GM21737 (cell line): ENCODE results near the gene VWA2.

Source experiments
- ATAC-seq: cut with Tn5 transposase; IDR thresholded peaks from one replicate; pipeline ENCODE4 v1.9.1; 2021; ENCODE audit warnings: mild to moderate bottlenecking, moderate library complexity; ENCODE audit not compliant: unreplicated experiment

VWA2 gene, protein sequence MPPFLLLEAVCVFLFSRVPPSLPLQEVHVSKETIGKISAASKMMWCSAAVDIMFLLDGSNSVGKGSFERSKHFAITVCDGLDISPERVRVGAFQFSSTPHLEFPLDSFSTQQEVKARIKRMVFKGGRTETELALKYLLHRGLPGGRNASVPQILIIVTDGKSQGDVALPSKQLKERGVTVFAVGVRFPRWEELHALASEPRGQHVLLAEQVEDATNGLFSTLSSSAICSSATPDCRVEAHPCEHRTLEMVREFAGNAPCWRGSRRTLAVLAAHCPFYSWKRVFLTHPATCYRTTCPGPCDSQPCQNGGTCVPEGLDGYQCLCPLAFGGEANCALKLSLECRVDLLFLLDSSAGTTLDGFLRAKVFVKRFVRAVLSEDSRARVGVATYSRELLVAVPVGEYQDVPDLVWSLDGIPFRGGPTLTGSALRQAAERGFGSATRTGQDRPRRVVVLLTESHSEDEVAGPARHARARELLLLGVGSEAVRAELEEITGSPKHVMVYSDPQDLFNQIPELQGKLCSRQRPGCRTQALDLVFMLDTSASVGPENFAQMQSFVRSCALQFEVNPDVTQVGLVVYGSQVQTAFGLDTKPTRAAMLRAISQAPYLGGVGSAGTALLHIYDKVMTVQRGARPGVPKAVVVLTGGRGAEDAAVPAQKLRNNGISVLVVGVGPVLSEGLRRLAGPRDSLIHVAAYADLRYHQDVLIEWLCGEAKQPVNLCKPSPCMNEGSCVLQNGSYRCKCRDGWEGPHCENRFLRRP

DNA sequence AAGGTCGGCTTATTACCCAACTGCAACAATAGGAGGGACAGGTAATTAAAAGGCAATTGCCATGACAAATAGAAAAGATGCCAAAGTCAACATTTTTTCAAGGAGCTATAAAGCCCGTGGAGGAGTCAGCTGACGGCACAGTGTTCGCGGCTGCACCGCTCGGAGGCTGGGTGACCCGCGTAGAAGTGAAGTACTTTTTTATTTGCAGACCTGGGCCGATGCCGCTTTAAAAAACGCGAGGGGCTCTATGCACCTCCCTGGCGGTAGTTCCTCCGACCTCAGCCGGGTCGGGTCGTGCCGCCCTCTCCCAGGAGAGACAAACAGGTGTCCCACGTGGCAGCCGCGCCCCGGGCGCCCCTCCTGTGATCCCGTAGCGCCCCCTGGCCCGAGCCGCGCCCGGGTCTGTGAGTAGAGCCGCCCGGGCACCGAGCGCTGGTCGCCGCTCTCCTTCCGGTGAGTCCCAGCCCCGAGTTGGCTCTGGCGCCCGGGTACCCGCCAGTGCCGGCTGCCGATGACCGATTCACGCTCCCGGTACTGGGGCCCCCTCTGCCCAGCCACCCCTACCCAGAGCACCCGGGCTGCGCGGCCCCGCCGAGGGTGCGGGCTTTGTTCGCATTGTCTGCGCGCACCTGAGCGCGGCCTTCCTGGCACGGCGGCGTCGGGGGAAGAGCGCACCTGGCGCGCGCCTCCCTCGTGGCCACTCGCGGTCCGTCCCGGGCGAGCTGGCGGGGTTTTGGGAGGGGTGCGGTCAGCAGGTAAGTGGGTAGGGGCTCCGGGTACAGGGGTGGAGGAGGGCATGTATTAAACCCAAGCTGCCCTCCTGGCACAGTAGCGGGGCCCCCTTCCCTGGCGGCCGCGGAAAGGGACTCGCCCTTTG, at the start of gene VWA2:
Gene VWA2, plus strand, starts transcription at position 138 of the 877 bp plus-strand sequence. CDS start 9,460 bp downstream, outside the sequence.
- ATAC-seq: no peak

GRCh38 chr10:114189700-114190099, 49.4 kb upstream of the VWA2 start:
- ATAC-seq: no peak

DNA sequence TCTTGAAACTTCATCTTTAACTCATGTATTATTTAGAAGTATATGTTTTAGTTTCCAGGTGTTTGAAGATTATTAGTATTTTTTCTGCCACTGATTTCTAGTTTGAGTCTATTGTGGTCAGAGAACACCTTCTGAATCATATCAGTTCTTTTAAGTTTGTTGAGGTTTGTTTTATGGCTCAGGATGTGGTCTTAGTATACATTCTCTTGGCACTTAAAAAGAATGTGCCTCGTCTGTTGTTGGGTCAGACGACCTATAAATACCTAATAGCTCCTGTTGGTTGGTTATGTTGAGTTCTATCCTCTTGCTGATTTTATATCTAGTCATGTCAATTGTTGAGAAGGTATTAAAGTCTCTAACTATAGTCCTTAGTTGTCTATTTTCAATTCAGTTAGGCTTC, 44.0 kb upstream of the VWA2 start:
- peak; percentile 82 for ATAC-seq

GRCh38 chr10:114199239-114199638, 39.8 kb upstream of the VWA2 start:
- ATAC-seq: no peak

- no peak for ATAC-seq
These were observed 36.2 kb upstream of the VWA2 start for GRCh38 chr10:114202812-114203211.

- no peak for ATAC-seq
These were observed 32.2 kb upstream of the VWA2 start for GRCh38 chr10:114206902-114207301.

- ATAC-seq: no peak
These were observed 31.7 kb upstream of the VWA2 start for GRCh38 chr10:114207349-114207748.

DNA sequence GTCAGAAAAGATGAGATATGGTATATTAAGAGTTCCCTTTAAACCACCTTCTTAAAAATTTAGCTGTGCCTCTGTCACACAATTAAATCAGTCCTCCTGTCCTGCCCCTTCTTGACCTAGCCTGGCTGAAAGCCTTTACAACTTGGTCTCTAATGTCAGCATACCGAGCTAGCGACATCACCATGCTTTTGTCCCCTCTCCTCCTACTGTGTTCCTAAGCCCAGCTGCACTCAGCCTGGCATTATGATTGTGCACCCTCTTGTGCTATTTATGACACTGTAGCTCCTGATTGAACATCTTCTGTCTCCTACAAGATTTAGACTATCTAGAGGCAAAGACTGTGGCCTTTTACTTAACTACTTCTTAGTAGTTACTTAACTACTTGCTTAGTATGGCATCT, 30.7 kb upstream of the VWA2 start:
- no peak for ATAC-seq

- ATAC-seq: no peak
These were observed 26.9 kb upstream of the VWA2 start for GRCh38 chr10:114212153-114212552.

DNA sequence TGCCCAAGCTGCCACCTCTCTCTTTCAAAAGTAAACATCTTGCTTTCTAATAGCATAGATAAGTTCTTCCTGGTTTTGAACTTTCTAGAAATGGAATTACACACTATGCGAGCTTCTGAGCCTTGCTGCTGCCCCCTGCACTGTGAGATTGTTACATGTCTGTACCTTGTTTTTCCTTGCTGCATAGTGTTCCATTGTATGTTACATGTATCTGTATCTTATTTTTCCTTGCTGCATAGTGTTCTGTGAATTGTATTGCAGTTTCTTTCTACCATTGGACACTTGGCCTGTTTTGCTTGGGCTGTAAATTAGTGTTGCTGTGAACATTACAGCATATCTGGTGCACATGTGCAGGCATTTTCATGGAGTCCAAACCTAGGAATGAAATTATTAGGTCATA, 24.0 kb upstream of the VWA2 start:
- no peak for ATAC-seq

- ATAC-seq: no peak
These were observed 18.8 kb upstream of the VWA2 start for GRCh38 chr10:114220281-114220680.

DNA sequence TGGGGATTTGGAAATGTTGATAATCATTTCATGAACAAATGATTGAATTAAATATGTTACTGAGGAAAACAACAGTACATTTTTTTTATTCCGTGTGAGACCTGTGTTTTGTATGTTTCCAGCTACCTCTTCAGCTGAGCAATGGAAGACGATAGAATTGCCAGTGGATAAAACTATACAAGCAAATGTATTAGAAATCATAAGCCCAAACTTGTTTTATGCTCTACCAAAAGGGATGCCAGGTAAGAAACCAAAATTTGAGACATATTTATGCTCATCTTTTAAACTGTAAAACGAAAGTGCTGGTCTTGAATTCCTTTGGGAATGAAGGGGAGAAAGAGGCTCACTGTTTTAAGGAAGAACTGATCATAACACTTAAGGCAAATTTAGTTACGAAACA, 17.8 kb upstream of the VWA2 start:
- ATAC-seq: no peak

DNA sequence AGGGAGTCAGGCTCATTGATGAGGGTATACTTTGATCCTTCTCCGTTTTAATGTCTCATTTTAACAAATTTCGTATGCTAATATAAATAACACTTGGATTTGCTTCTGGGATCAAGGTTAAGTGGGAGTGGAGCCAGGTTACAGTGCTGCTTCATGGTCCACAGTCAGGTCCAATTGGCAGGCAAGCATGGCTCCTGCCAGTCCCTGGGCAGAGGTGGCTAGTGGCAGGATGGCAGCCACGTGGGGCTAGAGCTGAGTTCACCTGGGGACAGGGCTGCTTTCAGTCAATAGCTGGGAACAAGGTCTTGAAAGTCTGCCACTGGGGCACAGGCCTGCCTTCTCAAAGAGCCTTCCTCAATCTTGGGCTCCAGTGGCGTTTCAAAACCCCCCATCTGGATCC, 16.0 kb upstream of the VWA2 start:
- no peak for ATAC-seq

- no peak for ATAC-seq
These were observed 10.9 kb upstream of the VWA2 start for GRCh38 chr10:114228156-114228555.

DNA sequence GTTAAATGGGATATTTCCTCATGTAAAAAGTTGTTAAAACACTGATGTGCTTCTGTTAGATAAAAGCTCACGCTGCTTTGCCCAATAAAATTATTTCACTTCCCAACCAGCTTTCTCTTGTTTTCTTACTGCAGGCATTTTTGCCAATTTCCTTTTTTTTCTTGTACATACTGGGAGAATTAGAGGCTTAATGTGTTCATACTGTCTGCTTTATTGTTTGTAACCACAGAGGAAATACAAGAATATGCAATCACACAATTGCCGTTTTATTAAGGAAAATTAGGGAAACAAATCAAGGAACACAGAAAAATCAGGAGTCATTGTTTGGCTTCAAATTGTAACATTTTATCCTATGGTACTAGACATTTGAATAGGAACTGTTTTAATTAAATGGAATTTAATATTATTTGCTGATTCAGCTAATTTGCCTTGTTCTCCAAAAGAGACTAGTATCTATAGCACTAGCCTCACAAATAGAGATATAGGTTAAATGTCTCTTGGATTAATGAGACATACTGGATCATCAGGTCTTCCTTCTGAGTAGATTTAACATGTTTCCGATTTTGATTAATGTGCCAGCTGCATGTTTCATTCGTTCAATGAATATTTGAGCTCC, 6.4 kb upstream of the VWA2 start:
- ATAC-seq: no peak

GRCh38 chr10:114233482-114233881, 5.6 kb upstream of the VWA2 start:
- no peak for ATAC-seq

DNA sequence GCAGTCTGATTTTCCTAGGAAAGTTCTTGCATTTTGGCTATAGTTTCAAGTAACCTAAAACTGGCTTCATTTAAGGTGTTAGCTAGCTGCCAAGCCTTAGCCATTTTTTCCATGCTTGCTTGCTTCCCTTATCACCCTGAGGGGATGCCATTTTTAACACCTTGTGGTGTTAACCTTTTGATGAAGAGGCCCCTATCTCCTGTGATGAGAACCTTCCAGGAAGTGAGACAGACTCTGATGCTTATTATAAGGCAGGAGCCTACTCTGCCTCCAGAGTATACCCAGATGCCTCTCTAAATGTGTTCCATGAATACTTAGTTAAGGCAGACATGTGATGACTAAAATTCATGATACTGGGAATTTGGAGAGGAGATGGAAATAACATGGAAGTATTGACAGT, 4.9 kb upstream of the VWA2 start:
- no peak for ATAC-seq

- no peak for ATAC-seq
These were observed 916 bp downstream of the VWA2 start for GRCh38 chr10:114239994-114240345.

GRCh38 chr10:114242235-114242634, 3.2 kb downstream of the VWA2 start:
- ATAC-seq: no peak

- ATAC-seq: no peak
These were observed 4.6 kb downstream of the VWA2 start for GRCh38 chr10:114243661-114244060.

DNA sequence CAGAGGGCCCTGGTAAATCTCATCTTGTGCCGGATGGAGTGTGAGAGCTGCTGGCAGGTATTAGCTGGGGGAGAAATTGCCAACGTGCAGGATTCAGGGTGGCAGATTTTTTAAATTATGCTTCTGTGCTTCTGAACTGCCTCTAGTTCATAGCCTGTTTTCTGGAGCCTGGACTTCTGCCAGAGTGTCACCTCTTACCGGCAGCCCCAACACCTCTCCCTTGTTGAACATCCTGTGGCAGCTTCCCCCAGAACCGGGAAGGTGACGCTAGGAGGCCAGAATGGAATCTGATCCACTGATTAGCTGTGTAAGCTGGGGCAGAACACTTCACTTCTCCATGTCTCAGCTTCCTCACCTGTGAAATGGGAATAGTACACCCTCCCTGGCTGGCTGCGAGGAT, 5.1 kb downstream of the VWA2 start:
- no peak for ATAC-seq
